ENCODE data around the gene SINHCAF.
"Not testable (repeated sequence)": the region's sequence is repeated elsewhere in the genome, so short reads cannot be mapped to it uniquely, and the experiment has no call there.

SINHCAF gene

GRCh38 chr12:31278832-31279231, 47.1 kb downstream of the SINHCAF start:
- Histone ChIP-seq H3K27ac (no peak overlapping the region), H3K4me1 (no peaks in the 10 kb centered on the region), H3K4me3 (no peak overlapping the region), H3K36me3 (peaks cover 6 to 14% (median 9%) of the 10 kb centered on the region in 3 donors), H3K27me3 (no peaks in the 10 kb centered on the region), H3K9me3 (no peaks in the 10 kb centered on the region)
- intact Hi-C loops (cut with DNase I; ENCODE audit: low total_unique reads): no loop called here
- TF ChIP-seq, protein P1, sequence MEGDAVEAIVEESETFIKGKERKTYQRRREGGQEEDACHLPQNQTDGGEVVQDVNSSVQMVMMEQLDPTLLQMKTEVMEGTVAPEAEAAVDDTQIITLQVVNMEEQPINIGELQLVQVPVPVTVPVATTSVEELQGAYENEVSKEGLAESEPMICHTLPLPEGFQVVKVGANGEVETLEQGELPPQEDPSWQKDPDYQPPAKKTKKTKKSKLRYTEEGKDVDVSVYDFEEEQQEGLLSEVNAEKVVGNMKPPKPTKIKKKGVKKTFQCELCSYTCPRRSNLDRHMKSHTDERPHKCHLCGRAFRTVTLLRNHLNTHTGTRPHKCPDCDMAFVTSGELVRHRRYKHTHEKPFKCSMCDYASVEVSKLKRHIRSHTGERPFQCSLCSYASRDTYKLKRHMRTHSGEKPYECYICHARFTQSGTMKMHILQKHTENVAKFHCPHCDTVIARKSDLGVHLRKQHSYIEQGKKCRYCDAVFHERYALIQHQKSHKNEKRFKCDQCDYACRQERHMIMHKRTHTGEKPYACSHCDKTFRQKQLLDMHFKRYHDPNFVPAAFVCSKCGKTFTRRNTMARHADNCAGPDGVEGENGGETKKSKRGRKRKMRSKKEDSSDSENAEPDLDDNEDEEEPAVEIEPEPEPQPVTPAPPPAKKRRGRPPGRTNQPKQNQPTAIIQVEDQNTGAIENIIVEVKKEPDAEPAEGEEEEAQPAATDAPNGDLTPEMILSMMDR (IDR thresholded peaks at IDR 0.05): no peak
- DNase-seq: no peak

DNA sequence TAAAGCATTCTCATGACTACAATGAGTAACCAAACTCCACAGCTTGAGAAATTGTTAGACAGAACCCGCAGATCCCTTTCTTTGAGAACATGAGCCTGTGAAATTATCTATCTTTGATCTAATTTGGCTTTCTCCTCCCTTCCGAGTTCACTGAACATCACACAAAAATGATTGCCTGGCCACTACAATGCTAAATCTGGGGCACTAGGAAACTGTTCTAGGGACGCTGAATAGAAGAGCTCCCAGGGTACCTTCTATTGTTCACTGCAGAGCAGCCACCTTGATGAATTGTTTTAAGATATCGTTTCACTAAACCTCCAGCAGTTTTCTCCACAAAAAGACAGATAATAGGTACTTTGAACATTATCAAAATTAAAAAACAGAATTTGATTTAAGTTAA, 47.5 kb downstream of the SINHCAF start:
- intact Hi-C loops (cut with DNase I; ENCODE audit: low total_unique reads): no loop called here
- peaks cover 6 to 13% (median 9%) of the 10 kb centered on the region in 3 donors for H3K36me3 ChIP-seq
- H3K4me3 ChIP-seq: no peak overlapping the region

GRCh38 chr12:31277081-31277480, 48.9 kb downstream of the SINHCAF start:
- Histone ChIP-seq H3K4me3 (no peak overlapping the region), H3K9me3 (no peaks in the 10 kb centered on the region), H3K27ac (no peak overlapping the region), H3K4me1 (no peaks in the 10 kb centered on the region), H3K36me3 (no peaks in the 10 kb centered on the region), H3K27me3 (no peaks in the 10 kb centered on the region)
- no peak for DNase-seq
- TF ChIP-seq, protein P1 (IDR thresholded peaks at IDR 0.05): no peak
- intact Hi-C loops (cut with DNase I; ENCODE audit: low total_unique reads): no loop called here

More for the DNA sequence above, 47.5 kb downstream of the SINHCAF start:
- Histone ChIP-seq H3K4me1 (no peaks in the 10 kb centered on the region), H3K27me3 (no peaks in the 10 kb centered on the region), H3K27ac (no peak overlapping the region), H3K9me3 (no peaks in the 10 kb centered on the region)
- no peak for DNase-seq
- TF ChIP-seq, protein P1 (IDR thresholded peaks at IDR 0.05): no peak

GRCh38 chr12:31275491-31275890, 50.5 kb downstream of the SINHCAF start:
- Histone ChIP-seq H3K9me3 (no peaks in the 10 kb centered on the region), H3K4me3 (no peak overlapping the region), H3K4me1 (no peaks in the 10 kb centered on the region), H3K27me3 (no peaks in the 10 kb centered on the region), H3K36me3 (no peaks in the 10 kb centered on the region), H3K27ac (no peak overlapping the region)
- no peak for DNase-seq
- intact Hi-C loops (cut with DNase I; ENCODE audit: low total_unique reads): no loop called here
- TF ChIP-seq, protein P1 (IDR thresholded peaks at IDR 0.05): no peak

DNA sequence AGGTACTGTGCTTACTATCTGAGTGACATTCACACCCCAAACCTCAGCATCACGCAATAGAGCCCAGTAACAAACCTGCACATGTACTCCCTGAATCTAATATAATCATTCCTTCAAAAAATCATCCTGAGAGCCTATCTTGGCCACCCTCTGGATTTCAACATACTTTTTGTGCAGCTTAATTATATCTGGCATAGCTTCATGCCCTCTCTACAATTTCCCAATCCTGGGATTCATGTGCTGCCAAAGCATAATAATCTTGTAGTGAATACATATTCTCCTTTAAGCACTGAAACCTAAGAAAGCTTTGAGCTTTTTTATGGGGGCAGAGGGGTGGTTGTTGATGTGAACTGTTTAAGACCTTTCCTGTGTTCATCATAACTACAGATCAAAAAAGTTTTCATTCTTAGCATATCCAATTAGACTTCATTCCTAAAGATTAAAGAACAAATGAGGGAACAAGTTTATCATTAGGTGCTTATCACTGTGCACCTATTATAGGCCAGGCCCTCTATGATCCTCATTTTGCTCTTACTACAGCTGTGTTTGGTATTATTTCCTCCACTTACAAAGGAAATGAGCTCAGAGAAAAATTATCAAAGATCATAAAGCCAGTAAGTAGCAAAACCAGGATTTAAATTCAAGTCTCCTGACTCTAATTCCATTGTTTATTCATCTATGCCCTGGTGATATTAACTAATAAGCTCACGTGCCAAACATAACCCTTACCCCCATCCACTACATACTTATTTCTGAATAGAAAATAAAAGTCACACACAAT, 51.2 kb downstream of the SINHCAF start:
- Histone ChIP-seq H3K4me3 (no peak overlapping the region), H3K27me3 (no peaks in the 10 kb centered on the region), H3K27ac (no peak overlapping the region), H3K4me1 (no peaks in the 10 kb centered on the region), H3K36me3 (no peaks in the 10 kb centered on the region), H3K9me3 (no peaks in the 10 kb centered on the region)
- intact Hi-C loops (cut with DNase I; ENCODE audit: low total_unique reads): loop anchor here (5.0 kb wide), 1 partner anchor 422 kb away; no protein-coding TSS in a partner anchor
- no peak for DNase-seq
- TF ChIP-seq, protein P1 (IDR thresholded peaks at IDR 0.05): no peak

- H3K4me3 ChIP-seq, H3K36me3 ChIP-seq, H3K27ac ChIP-seq, DNase-seq, H3K4me1 ChIP-seq, H3K9me3 ChIP-seq, H3K27me3 ChIP-seq: not testable (repeated sequence)
- intact Hi-C loops (cut with DNase I; ENCODE audit: low total_unique reads): loop anchor here (5.0 kb wide), 1 partner anchor 421 kb away; no protein-coding TSS in a partner anchor
Measured at GRCh38 chr12:31273794-31274193, 52.2 kb downstream of the SINHCAF start.

Data from tibial artery (tissue), 4 donors.